Measurements from ENCODE around the gene PKNOX2. TPM values are rescaled to one million over a fixed set of nuclear protein-coding genes. Genes with fewer than 3 reads are reported as not detected.

Gene PKNOX2
- total RNA-seq, 1 experiment from 2014 or later, result 3.7 TPM

GRCh38 chr11:125464666-125465065 lies 300.1 kb downstream of the PKNOX2 start:
- DNase-seq (ENCODE audit: low spot score), result no peak
- Mint-ChIP-seq H3K4me1 (peaks cover 21% of the 10 kb centered on the region), H3K27me3 (ENCODE audit: low read depth) (no peaks in the 10 kb centered on the region), H3K4me3 (no peak overlapping the region), H3K27ac (no peak overlapping the region), H3K9me3 (no peaks in the 10 kb centered on the region), H3K36me3 (no peaks in the 10 kb centered on the region)
- POLR2A ChIA-PET, result no interaction called here
- CTCF ChIA-PET, result interaction anchor here (0.5 to 2.9 kb wide), 3 partner anchors 11 to 1213 kb away, joined by 3 to 15 read pairs (median 4); no protein-coding TSS in a partner anchor
- no peak for TF ChIP-seq ZNF232 (CRISPR knock-in tag; IDR thresholded peaks at IDR 0.05)
- TF ChIP-seq TEAD1 (CRISPR knock-in tag; IDR thresholded peaks at IDR 0.05), result no peak
- no peak for TF ChIP-seq JAZF1 (CRISPR knock-in tag; IDR thresholded peaks at IDR 0.05)
- TF ChIP-seq ZNF423 (CRISPR knock-in tag; IDR thresholded peaks at IDR 0.05), result no peak
- TF ChIP-seq SMAD3 (CRISPR knock-in tag; IDR thresholded peaks at IDR 0.05; ENCODE audit: borderline replicate concordance), result no peak
- TF ChIP-seq E2F4 (CRISPR knock-in tag; IDR thresholded peaks at IDR 0.05; ENCODE audit: borderline replicate concordance, low read depth), result no peak
- no peak for TF ChIP-seq NR3C1 (CRISPR knock-in tag; conservative IDR thresholded peaks at IDR 0.05; ENCODE audit: low read depth)
- no peak for ATAC-seq

- H3K4me1 Mint-ChIP-seq, result peaks cover 21% of the 10 kb centered on the region
- ATAC-seq (peak; percentile 92), DNase-seq (ENCODE audit: low spot score) (peak; percentile 41)
- ChIA-PET POLR2A (no interaction called here), CTCF (interaction anchor here (1.1 to 2.9 kb wide), 2 partner anchors 12 to 14 kb away, joined by 4 to 15 read pairs; no protein-coding TSS in a partner anchor)
- H3K4me3 Mint-ChIP-seq, result no peak overlapping the region
- no peak for TF ChIP-seq NR1H2 (CRISPR knock-in tag; IDR thresholded peaks at IDR 0.05)
- H3K27me3 Mint-ChIP-seq (ENCODE audit: low read depth), result no peaks in the 10 kb centered on the region
- H3K9me3 Mint-ChIP-seq, result no peaks in the 10 kb centered on the region
- no peaks in the 10 kb centered on the region for H3K36me3 Mint-ChIP-seq
- H3K27ac Mint-ChIP-seq, result no peak overlapping the region
Observed at GRCh38 chr11:125465255-125465654, 300.7 kb downstream of the PKNOX2 start.

- H3K36me3 Mint-ChIP-seq, result no peaks in the 10 kb centered on the region
- no peaks in the 10 kb centered on the region for H3K27me3 Mint-ChIP-seq (ENCODE audit: low read depth)
- no peak overlapping the region for H3K4me3 Mint-ChIP-seq
- POLR2A ChIA-PET, result no interaction called here
- CTCF ChIA-PET, result interaction anchor here (1.1 to 2.9 kb wide), 2 partner anchors 13 to 14 kb away, joined by 4 to 15 read pairs; no protein-coding TSS in a partner anchor
- H3K27ac Mint-ChIP-seq, result peak overlapping the region; percentile 10; the same call in 1 of the 2 replicates
- TF ChIP-seq ZNF263 (CRISPR knock-in tag; IDR thresholded peaks at IDR 0.05; ENCODE audit: low read depth), result no peak
- no peak for TF ChIP-seq ZNF232 (CRISPR knock-in tag; IDR thresholded peaks at IDR 0.05)
- no peak for TF ChIP-seq ESRRA (CRISPR knock-in tag; IDR thresholded peaks at IDR 0.05; ENCODE audit: borderline replicate concordance)
- TF ChIP-seq ELF4 (CRISPR knock-in tag; IDR thresholded peaks at IDR 0.05; ENCODE audit: low read depth), result no peak
- no peak for TF ChIP-seq FOXK1 (CRISPR knock-in tag; IDR thresholded peaks at IDR 0.05)
- no peak for TF ChIP-seq ETV6 (CRISPR knock-in tag; IDR thresholded peaks at IDR 0.05)
- no peak for TF ChIP-seq STAT6 (CRISPR knock-in tag; conservative IDR thresholded peaks at IDR 0.05; ENCODE audit: low read depth)
- TF ChIP-seq EMX1 (CRISPR knock-in tag; IDR thresholded peaks at IDR 0.05), result no peak
- H3K4me1 Mint-ChIP-seq, result peaks cover 21% of the 10 kb centered on the region
- no peak for DNase-seq (ENCODE audit: low spot score)
- no peaks in the 10 kb centered on the region for H3K9me3 Mint-ChIP-seq
- peak; percentile 46 for ATAC-seq
Observed at GRCh38 chr11:125465701-125466100, 301.1 kb downstream of the PKNOX2 start.

- ChIA-PET CTCF (no interaction called here), POLR2A (no interaction called here)
- Mint-ChIP-seq H3K9me3 (no peaks in the 10 kb centered on the region), H3K27me3 (ENCODE audit: low read depth) (no peaks in the 10 kb centered on the region), H3K27ac (no peak overlapping the region), H3K36me3 (no peaks in the 10 kb centered on the region), H3K4me3 (no peak overlapping the region), H3K4me1 (peaks cover 21% of the 10 kb centered on the region)
- TF ChIP-seq GABPB1 (CRISPR knock-in tag; IDR thresholded peaks at IDR 0.05) (peak; percentile 36; the same call in 1 of the 2 replicates), ZNF425 (CRISPR knock-in tag; conservative IDR thresholded peaks at IDR 0.05) (no peak)
- DNase-seq (ENCODE audit: low spot score) (no peak), ATAC-seq (no peak)
Observed at GRCh38 chr11:125468025-125468424, 303.5 kb downstream of the PKNOX2 start.

All from WTC11 (cell line).